HepG2 (cell line): ENCODE data around the gene SLC50A1. TPM values are rescaled to one million over a fixed set of nuclear protein-coding genes. Genes with fewer than 3 reads are reported as not detected.

Experiments used
- GABPB1 ChIP-seq: IDR thresholded peaks from 2 replicates; pipeline ENCODE4 v1.6.1; 2016; ENCODE audit warnings: mild to moderate bottlenecking, missing genetic modification reagents, moderate library complexity, missing compliant biosample characterization
- HDAC2 ChIP-seq: sonication (generic); formaldehyde crosslinking; IDR thresholded peaks from 2 replicates; pipeline ENCODE4 v1.4.0; 2020; ENCODE audit warnings: missing genetic modification reagents
- HES4 ChIP-seq: sonication (generic); formaldehyde crosslinking; IDR thresholded peaks from 2 replicates; pipeline ENCODE4 v1.9.0; 2021; ENCODE audit warnings: mild to moderate bottlenecking, missing genetic modification reagents, borderline replicate concordance
- HIVEP1 ChIP-seq: sonication (generic); formaldehyde crosslinking; IDR thresholded peaks from 2 replicates; pipeline ENCODE4 v1.4.0; 2020; ENCODE audit warnings: mild to moderate bottlenecking, missing genetic modification reagents
- KAT2B ChIP-seq: fragments of 150-350 bp; IDR thresholded peaks from 2 replicates; pipeline ENCODE4 v1.6.1; 2014; ENCODE audit warnings: low read depth, low read length, borderline replicate concordance
- MBD4 ChIP-seq: IDR thresholded peaks from 2 replicates; pipeline ENCODE4 v1.6.1; 2012; ENCODE audit warnings: low read length, inconsistent platforms, borderline replicate concordance
- MIER3 ChIP-seq: IDR thresholded peaks from 2 replicates; pipeline ENCODE4 v1.6.1; 2016; ENCODE audit warnings: missing compliant biosample characterization, borderline replicate concordance
- MXI1 ChIP-seq: IDR thresholded peaks from 3 replicates; pipeline ENCODE4 v1.6.1; 2012; ENCODE audit warnings: low read depth, low read length, inconsistent platforms, borderline replicate concordance
- SNAPC2 ChIP-seq: sonication (generic); formaldehyde crosslinking; IDR thresholded peaks from 2 replicates; pipeline ENCODE4 v1.8.1; 2022; ENCODE audit warnings: mild to moderate bottlenecking, missing genetic modification reagents
- TCF12 ChIP-seq, 2 experiments: fragments of 450-650 bp in 1 of 2; sonication (generic) in 1 of 2; formaldehyde crosslinking in 1 of 2; IDR thresholded peaks; 2 replicates each; pipeline versions ENCODE4 v1.6.1 to v1.8.0; 2017 to 2022; ENCODE audit warnings: antibody characterized with exemption in 1 of 2, mild to moderate bottlenecking in 1 of 2, missing genetic modification reagents in 1 of 2, moderate library complexity in 1 of 2
- TEAD3 ChIP-seq: optimal IDR thresholded peaks from 2 replicates; pipeline ENCODE3; 2016; ENCODE audit warnings: borderline replicate concordance
- TSC22D2 ChIP-seq: sonication (generic); formaldehyde crosslinking; IDR thresholded peaks from 2 replicates; pipeline ENCODE4 v1.5.1; 2020; ENCODE audit warnings: missing genetic modification reagents, mild to moderate bottlenecking, borderline replicate concordance
- ZBTB10 ChIP-seq: sonication (generic); formaldehyde crosslinking; IDR thresholded peaks from 2 replicates; pipeline ENCODE4 v1.4.0; 2020; ENCODE audit warnings: missing genetic modification reagents, borderline replicate concordance
- ZBTB14 ChIP-seq: sonication (generic); formaldehyde crosslinking; IDR thresholded peaks from 2 replicates; pipeline ENCODE4 v1.4.0; 2020; ENCODE audit warnings: missing genetic modification reagents
- ZBTB7B ChIP-seq: sonication (generic); formaldehyde crosslinking; IDR thresholded peaks from 2 replicates; pipeline ENCODE4 v1.4.0; 2020; ENCODE audit warnings: missing genetic modification reagents
- ZFP41 ChIP-seq: sonication (generic); formaldehyde crosslinking; IDR thresholded peaks from 2 replicates; pipeline ENCODE4 v1.4.0; 2020; ENCODE audit warnings: mild to moderate bottlenecking, missing genetic modification reagents, borderline replicate concordance
- ZNF12 ChIP-seq: sonication (generic); formaldehyde crosslinking; IDR thresholded peaks from 2 replicates; pipeline ENCODE4 v1.5.0; 2020; ENCODE audit warnings: missing genetic modification reagents
- ZNF235 ChIP-seq: sonication (generic); formaldehyde crosslinking; IDR thresholded peaks from 2 replicates; pipeline ENCODE4 v1.8.1; 2023; ENCODE audit warnings: mild to moderate bottlenecking, missing genetic modification reagents, borderline replicate concordance
- ZNF317 ChIP-seq: sonication (generic); formaldehyde crosslinking; IDR thresholded peaks from 2 replicates; pipeline ENCODE4 v1.5.0; 2020; ENCODE audit warnings: mild to moderate bottlenecking, missing genetic modification reagents
- ZNF335 ChIP-seq: sonication (generic); formaldehyde crosslinking; IDR thresholded peaks from 2 replicates; pipeline ENCODE4 v1.4.0; 2020; ENCODE audit warnings: missing genetic modification reagents
- ZNF362 ChIP-seq: sonication (generic); formaldehyde crosslinking; IDR thresholded peaks from 2 replicates; pipeline ENCODE4 v1.4.0; 2020; ENCODE audit warnings: missing genetic modification reagents, mild to moderate bottlenecking, borderline replicate concordance
- ZNF746 ChIP-seq: sonication (generic); formaldehyde crosslinking; IDR thresholded peaks from 2 replicates; pipeline ENCODE4 v1.8.0; 2022; ENCODE audit warnings: mild to moderate bottlenecking, missing genetic modification reagents
- polyA plus RNA-seq, 8 experiments: library from polyadenylated mRNA; depleted of rRNA in 3 of 8; stranded (reverse) in 7 of 8; unstranded in 1 of 8; fragments of >200 nt; fragmentation: Illumina TruSeq in 4 of 8; extraction: Trizol in 4 of 8; gene quantifications; 2 replicates each; pipeline versions ENCODE4 v1.2.1 to v1.2.3, GENCODE V29; 2011 to 2016; ENCODE audit warnings: low read depth in 4 of 8, missing spikeins in 1 of 8, mixed read lengths in 1 of 8; ENCODE audit not compliant: insufficient read depth in 1 of 8
- total RNA-seq, 5 experiments: library from RNA; depleted of rRNA; stranded (reverse); fragments of >200 nt; fragmentation: Illumina TruSeq; extraction: Trizol; gene quantifications; 2 replicates each; pipeline ENCODE4 v1.2.3, GENCODE V29; 2016; ENCODE audit warnings: low read depth in 1 of 5
- TF ChIP-seq, protein P1 (sequence below): sonication (generic); formaldehyde crosslinking; IDR thresholded peaks from 2 replicates; pipeline ENCODE4 v1.8.1; 2023; ENCODE audit warnings: missing genetic modification reagents, mild to moderate bottlenecking, borderline replicate concordance
- TF ChIP-seq, protein P2 (sequence below): sonication (generic); formaldehyde crosslinking; conservative IDR thresholded peaks from 2 replicates; pipeline ENCODE4 v1.8.0; 2022; ENCODE audit warnings: missing genetic modification reagents

The SLC50A1 gene
- total and polyA plus RNA-seq, 2 of the 13 experiments (the other 11 are each of a cell fraction or from before 2014, with no cell fraction given): 22.5 to 46.8 TPM

- no peak for TF ChIP-seq ZBTB14 (CRISPR knock-in tag)
- no peak for TF ChIP-seq MXI1
- TF ChIP-seq ZFP41 (CRISPR knock-in tag): no peak
- no peak for TF ChIP-seq MIER3 (CRISPR knock-in tag)
- peak; percentile 20; the same call in 1 of the 2 replicates for TF ChIP-seq HDAC2 (CRISPR knock-in tag)
- TF ChIP-seq ZBTB7B (CRISPR knock-in tag): 0 out of 2 replicates have a peak, but pooled peaks have one; percentile 12
- no peak for TF ChIP-seq TSC22D2
- no peak for TF ChIP-seq TEAD3
- TF ChIP-seq HIVEP1 (CRISPR knock-in tag): no peak
- TF ChIP-seq ZNF12 (CRISPR knock-in tag): no peak
- no peak for TF ChIP-seq ZNF317 (CRISPR knock-in tag)
- TF ChIP-seq MBD4: no peak
- no peak for TF ChIP-seq ZNF362 (CRISPR knock-in tag)
- TF ChIP-seq ZNF235 (CRISPR knock-in tag): no peak
- no peak for TF ChIP-seq ZBTB10 (CRISPR knock-in tag)
- TF ChIP-seq HES4 (CRISPR knock-in tag): no peak
- no peak for TF ChIP-seq ZNF335
- peak; percentile 79 for TF ChIP-seq GABPB1
- no peak for TF ChIP-seq SNAPC2 (CRISPR knock-in tag)
- TF ChIP-seq TCF12 (IDR thresholded peaks at IDR 0.05): no peak
- no peak for TF ChIP-seq TCF12 (CRISPR knock-in tag; IDR thresholded peaks at IDR 0.05)
- TF ChIP-seq, protein P1, sequence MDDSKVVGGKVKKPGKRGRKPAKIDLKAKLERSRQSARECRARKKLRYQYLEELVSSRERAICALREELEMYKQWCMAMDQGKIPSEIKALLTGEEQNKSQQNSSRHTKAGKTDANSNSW (CRISPR knock-in tag): no peak
- TF ChIP-seq ZNF746 (CRISPR knock-in tag): 0 out of 2 replicates have a peak, but pooled peaks have one; percentile 44
- TF ChIP-seq KAT2B: no peak
- TF ChIP-seq, protein P2, sequence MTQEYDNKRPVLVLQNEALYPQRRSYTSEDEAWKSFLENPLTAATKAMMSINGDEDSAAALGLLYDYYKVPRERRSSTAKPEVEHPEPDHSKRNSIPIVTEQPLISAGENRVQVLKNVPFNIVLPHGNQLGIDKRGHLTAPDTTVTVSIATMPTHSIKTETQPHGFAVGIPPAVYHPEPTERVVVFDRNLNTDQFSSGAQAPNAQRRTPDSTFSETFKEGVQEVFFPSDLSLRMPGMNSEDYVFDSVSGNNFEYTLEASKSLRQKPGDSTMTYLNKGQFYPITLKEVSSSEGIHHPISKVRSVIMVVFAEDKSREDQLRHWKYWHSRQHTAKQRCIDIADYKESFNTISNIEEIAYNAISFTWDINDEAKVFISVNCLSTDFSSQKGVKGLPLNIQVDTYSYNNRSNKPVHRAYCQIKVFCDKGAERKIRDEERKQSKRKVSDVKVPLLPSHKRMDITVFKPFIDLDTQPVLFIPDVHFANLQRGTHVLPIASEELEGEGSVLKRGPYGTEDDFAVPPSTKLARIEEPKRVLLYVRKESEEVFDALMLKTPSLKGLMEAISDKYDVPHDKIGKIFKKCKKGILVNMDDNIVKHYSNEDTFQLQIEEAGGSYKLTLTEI (CRISPR knock-in tag): no peak
Measured at GRCh38 chr1:155178441-155179111, 42.9 kb downstream of the SLC50A1 start (continued).
